Mesothelial cell of epicardium (in vitro differentiated cells): ENCODE measurements around the gene CHMP4B. TPM values are rescaled to one million over a fixed set of nuclear protein-coding genes. Genes with fewer than 3 reads are reported as not detected.
A peak's percentile ranks its signal among the peaks of the same experiment; 100 is the strongest.

Experiments used
- DNase-seq, 2 experiments: peaks; one replicate each; pipeline ENCODE4 v3.0.0; 2021; ENCODE audit warnings: low spot score in 2 of 2; ENCODE audit not compliant: unreplicated experiment in 2 of 2
- H3K27ac Mint-ChIP-seq: 2 replicates; pipeline ENCODE4 v1.8.0; 2021; ENCODE audit warnings: mixed read lengths
- H3K27me3 Mint-ChIP-seq: 2 replicates; pipeline ENCODE4 v1.8.0; 2021; ENCODE audit warnings: low read depth, mixed read lengths
- H3K36me3 Mint-ChIP-seq: 2 replicates; pipeline ENCODE4 v1.8.0; 2021; ENCODE audit warnings: mixed read lengths
- H3K4me1 Mint-ChIP-seq: 2 replicates; pipeline ENCODE4 v1.8.0; 2021; ENCODE audit warnings: mixed read lengths
- H3K4me3 Mint-ChIP-seq: 2 replicates; pipeline ENCODE4 v1.8.0; 2021; ENCODE audit warnings: mild to moderate bottlenecking, moderate library complexity, mixed read lengths
- H3K9me3 Mint-ChIP-seq: 2 replicates; pipeline ENCODE4 v1.8.0; 2021; ENCODE audit warnings: mixed read lengths
- CTCF ChIP-seq: fragments of 200-600 bp; sonication (generic); IDR thresholded peaks from one replicate; pipeline ENCODE4 v1.5.0; 2021; ENCODE audit warnings: antibody characterized with exemption; ENCODE audit not compliant: unreplicated experiment
- total RNA-seq: library from RNA; stranded (reverse); gene quantifications from 3 replicates; pipeline ENCODE4 v1.2.1, GENCODE V29; 2021

Gene CHMP4B
- total RNA-seq, 1 donor from 2014 or later, result 76.9 TPM

GRCh38 chr20:33808388-33808787 is 2.8 kb upstream of the CHMP4B start:
- Mint-ChIP-seq H3K4me1 (peaks cover 17% of the 10 kb centered on the region), H3K9me3 (no peaks in the 10 kb centered on the region), H3K27me3 (no peaks in the 10 kb centered on the region), H3K36me3 (no peaks in the 10 kb centered on the region), H3K27ac (no peak overlapping the region), H3K4me3 (no peak overlapping the region)
- TF ChIP-seq CTCF, result no peak
- DNase-seq, result no peak

GRCh38 chr20:33810259-33810658 is 889 bp upstream of the CHMP4B start:
- DNase-seq, result no peak
- Mint-ChIP-seq H3K36me3 (peaks cover 3% of the 10 kb centered on the region), H3K4me3 (no peak overlapping the region), H3K27me3 (no peaks in the 10 kb centered on the region), H3K27ac (no peak overlapping the region), H3K9me3 (no peaks in the 10 kb centered on the region), H3K4me1 (peaks cover 28% of the 10 kb centered on the region)
- TF ChIP-seq CTCF, result no peak

GRCh38 chr20:33811776-33812151 is 616 bp downstream of the CHMP4B start:
- Mint-ChIP-seq H3K9me3 (no peaks in the 10 kb centered on the region), H3K4me1 (peaks cover 29% of the 10 kb centered on the region), H3K36me3 (peaks cover 4% of the 10 kb centered on the region), H3K27me3 (no peaks in the 10 kb centered on the region), H3K27ac (peak overlapping the region; percentile 98), H3K4me3 (peak overlapping the region; percentile 94)
- no peak for TF ChIP-seq CTCF
- DNase-seq, result no peak

GRCh38 chr20:33812152-33812849 is 1.2 kb downstream of the CHMP4B start:
- peaks cover 33% of the 10 kb centered on the region for H3K4me1 Mint-ChIP-seq
- peak overlapping the region; percentile 94 for H3K4me3 Mint-ChIP-seq
- TF ChIP-seq CTCF, result no peak
- H3K27me3 Mint-ChIP-seq, result no peaks in the 10 kb centered on the region
- H3K9me3 Mint-ChIP-seq, result no peaks in the 10 kb centered on the region
- DNase-seq, result no peak
- H3K27ac Mint-ChIP-seq, result peak overlapping the region; percentile 98
- peaks cover 4% of the 10 kb centered on the region for H3K36me3 Mint-ChIP-seq

GRCh38 chr20:33812908-33813462 is 1.8 kb downstream of the CHMP4B start:
- Mint-ChIP-seq H3K4me1 (peaks cover 40% of the 10 kb centered on the region), H3K36me3 (peaks cover 4% of the 10 kb centered on the region), H3K4me3 (peak overlapping the region; percentile 94), H3K27ac (peak overlapping the region; percentile 98), H3K9me3 (no peaks in the 10 kb centered on the region), H3K27me3 (no peaks in the 10 kb centered on the region)
- TF ChIP-seq CTCF, result no peak
- DNase-seq, result no peak
